ENCODE measurements around the gene SPAG16.

DNA sequence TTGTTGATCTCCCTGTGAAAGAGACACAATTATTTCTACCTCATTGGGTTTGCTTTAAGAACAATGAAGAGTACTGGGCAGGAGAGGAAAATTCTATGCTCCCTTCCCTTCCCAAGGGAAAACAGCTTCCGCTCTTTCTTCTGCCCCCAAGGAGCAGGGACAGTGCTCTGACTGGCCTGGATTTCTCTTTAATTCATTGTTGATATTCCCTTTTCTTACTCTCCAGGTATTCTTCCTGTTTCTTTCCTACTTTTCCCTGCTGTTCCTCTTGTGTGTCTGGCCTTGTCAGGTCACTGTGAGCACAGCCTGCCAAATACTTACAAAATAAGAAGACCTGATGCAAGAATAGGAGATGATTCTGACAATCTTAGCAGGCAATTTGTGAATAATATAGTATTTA, 49.6 kb upstream of the SPAG16 start:
- TF ChIP-seq, protein P1, sequence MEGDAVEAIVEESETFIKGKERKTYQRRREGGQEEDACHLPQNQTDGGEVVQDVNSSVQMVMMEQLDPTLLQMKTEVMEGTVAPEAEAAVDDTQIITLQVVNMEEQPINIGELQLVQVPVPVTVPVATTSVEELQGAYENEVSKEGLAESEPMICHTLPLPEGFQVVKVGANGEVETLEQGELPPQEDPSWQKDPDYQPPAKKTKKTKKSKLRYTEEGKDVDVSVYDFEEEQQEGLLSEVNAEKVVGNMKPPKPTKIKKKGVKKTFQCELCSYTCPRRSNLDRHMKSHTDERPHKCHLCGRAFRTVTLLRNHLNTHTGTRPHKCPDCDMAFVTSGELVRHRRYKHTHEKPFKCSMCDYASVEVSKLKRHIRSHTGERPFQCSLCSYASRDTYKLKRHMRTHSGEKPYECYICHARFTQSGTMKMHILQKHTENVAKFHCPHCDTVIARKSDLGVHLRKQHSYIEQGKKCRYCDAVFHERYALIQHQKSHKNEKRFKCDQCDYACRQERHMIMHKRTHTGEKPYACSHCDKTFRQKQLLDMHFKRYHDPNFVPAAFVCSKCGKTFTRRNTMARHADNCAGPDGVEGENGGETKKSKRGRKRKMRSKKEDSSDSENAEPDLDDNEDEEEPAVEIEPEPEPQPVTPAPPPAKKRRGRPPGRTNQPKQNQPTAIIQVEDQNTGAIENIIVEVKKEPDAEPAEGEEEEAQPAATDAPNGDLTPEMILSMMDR (IDR thresholded peaks at IDR 0.05) = no peak
- no peak for TF ChIP-seq POLR2A (IDR thresholded peaks at IDR 0.05)
